ENCODE results near the gene PSORS1C2. TPM values are rescaled to one million over a fixed set of nuclear protein-coding genes. Genes with fewer than 3 reads are reported as not detected.
"Not testable (repeated sequence)": the region's sequence is repeated elsewhere in the genome, so short reads cannot be mapped to it uniquely, and the experiment has no call there.

The PSORS1C2 gene
- total RNA-seq, 1 experiment from 2014 or later = not detected

- H3K36me3 ChIP-seq (ENCODE audit: low read depth); POLR2A ChIA-PET (ENCODE audit: unreplicated experiment); H3K9me2 ChIP-seq (ENCODE audit: insufficient read depth); H3K4me2 ChIP-seq; H3K79me2 ChIP-seq (ENCODE audit: low read depth); intact Hi-C loops (cut with micrococcal nuclease; ENCODE audit: unreplicated experiment); H3K27me3 ChIP-seq (ENCODE audit: insufficient read depth, low read depth); H4K20me1 ChIP-seq (ENCODE audit: insufficient read depth); H3K4me3 ChIP-seq; H2AFZ ChIP-seq; DNase-seq; H3K9me3 ChIP-seq (ENCODE audit: insufficient read depth, low read depth); H3K27ac ChIP-seq; BruUV-seq (replicated peaks): not testable (repeated sequence)
- CTCF ChIA-PET = interaction anchor here (0.6 kb wide), 1 partner anchor 406 kb away, joined by 3 read pairs; no protein-coding TSS in a partner anchor
- Histone ChIP-seq H3F3A (ENCODE audit: insufficient read depth, low read depth) (peaks cover 13% of the 10 kb centered on the region; the same call in 1 of the 2 replicates), H3K4me1 (replicated peaks; ENCODE audit: insufficient read depth) (peaks cover 13% of the 10 kb centered on the region)
Observed at GRCh38 chr6:31164475-31165063, 25.7 kb upstream of the PSORS1C2 start.

DNA sequence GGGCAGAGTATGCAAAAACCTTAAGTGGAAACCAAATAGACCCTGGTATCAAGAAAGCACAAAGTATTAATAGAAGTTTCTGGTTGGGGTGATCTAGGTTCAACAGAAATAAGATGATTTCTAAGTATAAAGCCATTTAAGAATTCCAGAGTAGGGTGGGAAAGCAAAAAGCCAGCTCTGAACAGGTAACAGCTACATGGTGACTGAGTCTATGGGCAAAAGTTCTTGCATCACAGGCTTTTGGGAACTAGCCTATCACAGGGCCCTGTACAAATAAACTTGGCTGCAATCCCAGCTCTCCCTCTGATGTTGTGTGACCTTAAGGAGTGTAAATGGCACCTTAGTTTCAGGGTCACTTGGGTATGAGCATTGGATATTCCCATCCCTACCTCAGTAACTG, 25.1 kb upstream of the PSORS1C2 start:
- ChIA-PET CTCF (interaction anchor here (0.6 kb wide), 1 partner anchor 407 kb away, joined by 3 read pairs; no protein-coding TSS in a partner anchor), POLR2A (ENCODE audit: unreplicated experiment) (no interaction called here)
- intact Hi-C loops (cut with micrococcal nuclease; ENCODE audit: unreplicated experiment) = no loop called here
- Histone ChIP-seq H3K79me2 (ENCODE audit: low read depth) (no peaks in the 10 kb centered on the region), H4K20me1 (ENCODE audit: insufficient read depth) (no peaks in the 10 kb centered on the region; the same call in 1 of the 2 replicates), H3K27ac (no peak overlapping the region), H3K9me2 (ENCODE audit: insufficient read depth) (no peaks in the 10 kb centered on the region), H2AFZ (no peak overlapping the region), H3F3A (ENCODE audit: insufficient read depth, low read depth) (peaks cover 7% of the 10 kb centered on the region; the same call in 1 of the 2 replicates), H3K9me3 (ENCODE audit: insufficient read depth, low read depth) (no peaks in the 10 kb centered on the region), H3K27me3 (ENCODE audit: insufficient read depth, low read depth) (no peaks in the 10 kb centered on the region), H3K4me3 (no peak overlapping the region), H3K4me1 (replicated peaks; ENCODE audit: insufficient read depth) (peaks cover 13% of the 10 kb centered on the region), H3K36me3 (ENCODE audit: low read depth) (no peaks in the 10 kb centered on the region), H3K4me2 (no peak overlapping the region)
- no peak for TF ChIP-seq EZH2 (IDR thresholded peaks at IDR 0.05; ENCODE audit: low read depth)
- TF ChIP-seq, protein P1, sequence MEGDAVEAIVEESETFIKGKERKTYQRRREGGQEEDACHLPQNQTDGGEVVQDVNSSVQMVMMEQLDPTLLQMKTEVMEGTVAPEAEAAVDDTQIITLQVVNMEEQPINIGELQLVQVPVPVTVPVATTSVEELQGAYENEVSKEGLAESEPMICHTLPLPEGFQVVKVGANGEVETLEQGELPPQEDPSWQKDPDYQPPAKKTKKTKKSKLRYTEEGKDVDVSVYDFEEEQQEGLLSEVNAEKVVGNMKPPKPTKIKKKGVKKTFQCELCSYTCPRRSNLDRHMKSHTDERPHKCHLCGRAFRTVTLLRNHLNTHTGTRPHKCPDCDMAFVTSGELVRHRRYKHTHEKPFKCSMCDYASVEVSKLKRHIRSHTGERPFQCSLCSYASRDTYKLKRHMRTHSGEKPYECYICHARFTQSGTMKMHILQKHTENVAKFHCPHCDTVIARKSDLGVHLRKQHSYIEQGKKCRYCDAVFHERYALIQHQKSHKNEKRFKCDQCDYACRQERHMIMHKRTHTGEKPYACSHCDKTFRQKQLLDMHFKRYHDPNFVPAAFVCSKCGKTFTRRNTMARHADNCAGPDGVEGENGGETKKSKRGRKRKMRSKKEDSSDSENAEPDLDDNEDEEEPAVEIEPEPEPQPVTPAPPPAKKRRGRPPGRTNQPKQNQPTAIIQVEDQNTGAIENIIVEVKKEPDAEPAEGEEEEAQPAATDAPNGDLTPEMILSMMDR (conservative IDR thresholded peaks at IDR 0.05) = no peak
- DNase-seq = no peak
- no TSS peak for BruUV-seq (replicated peaks)

GRCh38 chr6:31162463-31163165, 23.7 kb upstream of the PSORS1C2 start:
- CTCF ChIA-PET = no interaction called here
- DNase-seq = no peak
- no peaks in the 10 kb centered on the region; the same call in 1 of the 2 replicates for H4K20me1 ChIP-seq (ENCODE audit: insufficient read depth)
- no peaks in the 10 kb centered on the region for H3K36me3 ChIP-seq (ENCODE audit: low read depth)
- H2AFZ ChIP-seq = no peak overlapping the region
- no TSS peak for BruUV-seq (replicated peaks)
- H3K4me3 ChIP-seq = no peak overlapping the region
- H3K27ac ChIP-seq = no peak overlapping the region
- no peaks in the 10 kb centered on the region for H3K9me2 ChIP-seq (ENCODE audit: insufficient read depth)
- H3K4me1 ChIP-seq (replicated peaks; ENCODE audit: insufficient read depth) = peaks cover 8% of the 10 kb centered on the region
- no peaks in the 10 kb centered on the region for H3K27me3 ChIP-seq (ENCODE audit: insufficient read depth, low read depth)
- TF ChIP-seq EZH2 (IDR thresholded peaks at IDR 0.05; ENCODE audit: low read depth) = no peak
- TF ChIP-seq, protein P1 (conservative IDR thresholded peaks at IDR 0.05) = no peak
- H3F3A ChIP-seq (ENCODE audit: insufficient read depth, low read depth) = no peaks in the 10 kb centered on the region
- POLR2A ChIA-PET (ENCODE audit: unreplicated experiment) = no interaction called here
- no peaks in the 10 kb centered on the region for H3K9me3 ChIP-seq (ENCODE audit: insufficient read depth, low read depth)
- H3K79me2 ChIP-seq (ENCODE audit: low read depth) = no peaks in the 10 kb centered on the region
- intact Hi-C loops (cut with micrococcal nuclease; ENCODE audit: unreplicated experiment) = no loop called here
- no peak overlapping the region for H3K4me2 ChIP-seq

Measured in PC-9 (cell line).